GM12873 (cell line): ENCODE measurements around the gene BTBD2.

Experiments used
- CTCF ChIP-seq: IDR thresholded peaks from 2 replicates; pipeline ENCODE4 v1.5.1; 2012; ENCODE audit warnings: low read depth, mild to moderate bottlenecking, moderate library complexity, low read length, control low read depth; ENCODE audit not compliant: insufficient read depth; ENCODE audit errors: missing control alignments

BTBD2 gene

GRCh38 chr19:1997353-1998233 lies 17.9 kb downstream of the BTBD2 start:
- no peak for TF ChIP-seq CTCF

- TF ChIP-seq CTCF = no peak
Observed at GRCh38 chr19:1992759-1993260, 22.7 kb downstream of the BTBD2 start.

- TF ChIP-seq CTCF = no peak
Observed at GRCh38 chr19:1991018-1991913, 24.2 kb downstream of the BTBD2 start.

- no peak for TF ChIP-seq CTCF
Observed at GRCh38 chr19:1990230-1991017, 25.1 kb downstream of the BTBD2 start.

GRCh38 chr19:1989513-1990229 lies 25.8 kb downstream of the BTBD2 start:
- TF ChIP-seq CTCF = no peak

GRCh38 chr19:1987197-1988187 lies 28.0 kb downstream of the BTBD2 start:
- no peak for TF ChIP-seq CTCF
